Measurements from ENCODE around the gene MAML2. TPM values are rescaled to one million over a fixed set of nuclear protein-coding genes. Genes with fewer than 3 reads are reported as not detected.

Gene MAML2
- total and polyA plus RNA-seq, 2 of the 8 experiments (the other 6 are each of a cell fraction or from before 2014, with no cell fraction given), result 3.8 to 6.6 TPM

- Histone ChIP-seq H3K4me3 (ENCODE audit: extremely low read depth in 1 of 4, insufficient read depth in 2 of 4, low read depth in 3 of 4, low read length in 4 of 4) (no peak overlapping the region), H2AFZ (ENCODE audit: low read length) (no peak overlapping the region), H4K91ac (replicated peaks; ENCODE audit: insufficient read length, low read length) (no peak overlapping the region), H3K79me1 (ENCODE audit: low read depth, low read length) (no peaks in the 10 kb centered on the region), H3K36me3 (ENCODE audit: control insufficient read depth in 2 of 4, insufficient read depth in 4 of 4, low read length in 3 of 4) (no peaks in the 10 kb centered on the region), H3K14ac (ENCODE audit: insufficient read length) (no peak overlapping the region), H3K23ac (ENCODE audit: insufficient read length) (no peak overlapping the region), H2BK20ac (ENCODE audit: low read length) (no peak overlapping the region), H3K56ac (replicated peaks; ENCODE audit: insufficient read length, low read depth, low read length) (no peak overlapping the region), H3K9ac (replicated peaks in 1 of 4; ENCODE audit: extremely low read depth in 1 of 4, low read depth in 3 of 4, low read length in 3 of 4) (no peak overlapping the region), H3K18ac (ENCODE audit: extremely low read depth, low read length) (no peak overlapping the region), H4K20me1 (replicated peaks in 1 of 2; ENCODE audit: control insufficient read depth in 1 of 2, insufficient read depth in 2 of 2, low read length in 2 of 2) (no peaks in the 10 kb centered on the region), H3K9me3 (ENCODE audit: insufficient read depth in 2 of 2, low read depth in 1 of 2, low read length in 1 of 2) (no peaks in the 10 kb centered on the region), H3K79me2 (ENCODE audit: control insufficient read depth in 1 of 2, insufficient read depth in 2 of 2, low read length in 2 of 2) (no peaks in the 10 kb centered on the region), H2BK120ac (replicated peaks; ENCODE audit: low read depth, low read length) (no peak overlapping the region), H2BK12ac (ENCODE audit: low read depth, low read length) (no peak overlapping the region), H2BK15ac (ENCODE audit: low read length) (no peak overlapping the region), H3K4me1 (replicated peaks in 1 of 4; ENCODE audit: control insufficient read depth in 3 of 4, insufficient read depth in 4 of 4, low read length in 3 of 4) (peaks cover 5 to 6% (median 6%) of the 10 kb centered on the region in 4 experiments; a peak in 5 of 7 replicates), H3K27ac (ENCODE audit: low read depth, low read length) (no peak overlapping the region), H3K27me3 (replicated peaks in 1 of 4; ENCODE audit: control insufficient read depth in 3 of 4, extremely low read depth in 1 of 4, insufficient read depth in 3 of 4, low read length in 3 of 4) (peaks cover 0 to 1% (median 0%) of the 10 kb centered on the region in 4 experiments; a peak in 1 of 7 replicates), H3K4ac (replicated peaks; ENCODE audit: insufficient read length, low read depth, low read length) (no peak overlapping the region), H3K23me2 (ENCODE audit: low read depth, low read length) (peaks cover 2% of the 10 kb centered on the region; the same call in 1 of the 2 replicates), H4K5ac (ENCODE audit: insufficient read length, low read depth, low read length) (no peak overlapping the region), H4K8ac (ENCODE audit: extremely low read depth, insufficient read depth, low read length) (no peak overlapping the region), H2AK5ac (ENCODE audit: low read depth, low read length) (no peak overlapping the region), H3K4me2 (ENCODE audit: insufficient read depth in 1 of 2, low read depth in 2 of 2, low read length in 2 of 2) (no peak overlapping the region), H2BK5ac (ENCODE audit: low read depth, low read length) (no peak overlapping the region)
- ChIA-PET CTCF (ENCODE audit: partially characterized antibody) (interaction anchor here (1.0 to 3.4 kb wide), 2 partner anchors 14 to 32 kb away, joined by 3 to 22 read pairs; no protein-coding TSS in a partner anchor), POLR2A (ENCODE audit: partially characterized antibody) (no interaction called here)
- FAIRE-seq (no peak), DNase-seq (ENCODE audit: low read depth in 1 of 2, low spot score in 2 of 2) (no peak)
- WGBS, 2 experiments (ENCODE audit: extremely low coverage in 1 of 2, insufficient coverage in 1 of 2, insufficient read length in 1 of 2, insufficient replicate concordance in 2 of 2, low coverage in 1 of 2, low lambda C conversion rate in 2 of 2, missing lambda C conversion rate in 1 of 2), result 91% methylated on average over 2 of the region's 2 CpGs; no CpG with 5 or more reads in 1 of the 2 experiments
- TF ChIP-seq MAFK (IDR thresholded peaks at IDR 0.05; ENCODE audit: low read depth, low read length) (no peak), KDM4A (IDR thresholded peaks at IDR 0.05; ENCODE audit: low read depth, low read length, severe bottlenecking) (no peak), EZH2 (IDR thresholded peaks at IDR 0.05; ENCODE audit: low read depth, low read length, severe bottlenecking) (no peak), BACH1 (IDR thresholded peaks at IDR 0.05; ENCODE audit: low read length) (no peak), TBP (IDR thresholded peaks at IDR 0.05; ENCODE audit: low read depth, low read length) (no peak), ASH2L (IDR thresholded peaks at IDR 0.05; ENCODE audit: low read length) (no peak), RXRA (IDR thresholded peaks at IDR 0.05; ENCODE audit: insufficient read depth, low read depth, low read length) (no peak), ATF3 (IDR thresholded peaks at IDR 0.05; ENCODE audit: insufficient read depth, low read depth, low read length) (no peak), RFX5 (IDR thresholded peaks at IDR 0.05; ENCODE audit: borderline replicate concordance, low read depth, low read length) (no peak), RBBP5 (IDR thresholded peaks at IDR 0.05; ENCODE audit: borderline replicate concordance, low read depth, low read length) (no peak), RAD21 (IDR thresholded peaks at IDR 0.05 in 1 of 2, conservative IDR thresholded peaks at IDR 0.05 in 1 of 2; ENCODE audit: low read depth in 2 of 2, low read length in 2 of 2) (no peak)
- TF ChIP-seq, protein P1, sequence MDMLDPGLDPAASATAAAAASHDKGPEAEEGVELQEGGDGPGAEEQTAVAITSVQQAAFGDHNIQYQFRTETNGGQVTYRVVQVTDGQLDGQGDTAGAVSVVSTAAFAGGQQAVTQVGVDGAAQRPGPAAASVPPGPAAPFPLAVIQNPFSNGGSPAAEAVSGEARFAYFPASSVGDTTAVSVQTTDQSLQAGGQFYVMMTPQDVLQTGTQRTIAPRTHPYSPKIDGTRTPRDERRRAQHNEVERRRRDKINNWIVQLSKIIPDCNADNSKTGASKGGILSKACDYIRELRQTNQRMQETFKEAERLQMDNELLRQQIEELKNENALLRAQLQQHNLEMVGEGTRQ (IDR thresholded peaks at IDR 0.05; ENCODE audit: low read length), result no peak
Observed at GRCh38 chr11:96057502-96057901, 285.5 kb downstream of the MAML2 start.
